MCF 10A (cell line): ENCODE measurements around the gene ARF1. TPM values are rescaled to one million over a fixed set of nuclear protein-coding genes. Genes with fewer than 3 reads are reported as not detected.

ENCODE experiments used
- BruUV-seq: library from RNA; stranded (reverse); fragments of 400-500 nt; replicated peaks from 2 replicates; lab custom pipeline; 2021; lab: Mats Ljungman, UMichigan
- CTCF ChIA-PET: fragments of 300-600 bp; sonication (Branson Sonifier 250); formaldehyde crosslinking; extraction: SDS; loops from one replicate; lab custom pipeline; 2021; ENCODE audit warnings: antibody characterized with exemption, inconsistent platforms; lab: Yijun Ruan, JAX
- POLR2A ChIA-PET: fragments of 300-600, 350-650 bp; sonication (Branson Sonifier 250); formaldehyde crosslinking; extraction: SDS; loops from one replicate; lab custom pipeline; 2020; ENCODE audit warnings: antibody characterized with exemption, inconsistent platforms; lab: Yijun Ruan, JAX
- DNase-seq: peaks from one replicate; pipeline ENCODE4 v3.0.0-alpha.2; 2018; ENCODE audit not compliant: unreplicated experiment
- H3K27ac Mint-ChIP-seq: one replicate; pipeline ENCODE4 v1.8.0; 2022; ENCODE audit warnings: mild to moderate bottlenecking, low read depth, mixed read lengths; ENCODE audit not compliant: unreplicated experiment
- H3K27me3 Mint-ChIP-seq: one replicate; pipeline ENCODE4 v1.8.0; 2022; ENCODE audit warnings: mixed read lengths; ENCODE audit not compliant: insufficient read depth, unreplicated experiment
- H3K36me3 Mint-ChIP-seq: one replicate; pipeline ENCODE4 v1.8.0; 2022; ENCODE audit warnings: mild to moderate bottlenecking, moderate library complexity, mixed read lengths; ENCODE audit not compliant: insufficient read depth, unreplicated experiment
- H3K4me1 Mint-ChIP-seq: one replicate; pipeline ENCODE4 v1.8.0; 2022; ENCODE audit warnings: mixed read lengths; ENCODE audit not compliant: insufficient read depth, unreplicated experiment
- H3K4me3 Mint-ChIP-seq: one replicate; pipeline ENCODE4 v1.8.0; 2022; ENCODE audit warnings: mild to moderate bottlenecking, moderate library complexity, mixed read lengths; ENCODE audit not compliant: unreplicated experiment
- H3K9me3 Mint-ChIP-seq: one replicate; pipeline ENCODE4 v1.8.0; 2022; ENCODE audit warnings: mixed read lengths; ENCODE audit not compliant: unreplicated experiment
- CTCF ChIP-seq: fragments of 200-600 bp; IDR thresholded peaks from one replicate; pipeline ENCODE4 v1.8.0; 2022; ENCODE audit warnings: antibody characterized with exemption, mild to moderate bottlenecking; ENCODE audit not compliant: unreplicated experiment
- intact Hi-C: fragments of 100-400 bp; cut with micrococcal nuclease; formaldehyde crosslinking; loops from 2 replicates; pipeline ENCODE4 v1.14.1; 2022
- total RNA-seq: library from RNA; stranded (reverse); gene quantifications from 2 replicates; pipeline ENCODE4 v1.2.3, GENCODE V29; 2022

ARF1 gene
- total RNA-seq, 1 experiment from 2014 or later: 870 TPM

DNA sequence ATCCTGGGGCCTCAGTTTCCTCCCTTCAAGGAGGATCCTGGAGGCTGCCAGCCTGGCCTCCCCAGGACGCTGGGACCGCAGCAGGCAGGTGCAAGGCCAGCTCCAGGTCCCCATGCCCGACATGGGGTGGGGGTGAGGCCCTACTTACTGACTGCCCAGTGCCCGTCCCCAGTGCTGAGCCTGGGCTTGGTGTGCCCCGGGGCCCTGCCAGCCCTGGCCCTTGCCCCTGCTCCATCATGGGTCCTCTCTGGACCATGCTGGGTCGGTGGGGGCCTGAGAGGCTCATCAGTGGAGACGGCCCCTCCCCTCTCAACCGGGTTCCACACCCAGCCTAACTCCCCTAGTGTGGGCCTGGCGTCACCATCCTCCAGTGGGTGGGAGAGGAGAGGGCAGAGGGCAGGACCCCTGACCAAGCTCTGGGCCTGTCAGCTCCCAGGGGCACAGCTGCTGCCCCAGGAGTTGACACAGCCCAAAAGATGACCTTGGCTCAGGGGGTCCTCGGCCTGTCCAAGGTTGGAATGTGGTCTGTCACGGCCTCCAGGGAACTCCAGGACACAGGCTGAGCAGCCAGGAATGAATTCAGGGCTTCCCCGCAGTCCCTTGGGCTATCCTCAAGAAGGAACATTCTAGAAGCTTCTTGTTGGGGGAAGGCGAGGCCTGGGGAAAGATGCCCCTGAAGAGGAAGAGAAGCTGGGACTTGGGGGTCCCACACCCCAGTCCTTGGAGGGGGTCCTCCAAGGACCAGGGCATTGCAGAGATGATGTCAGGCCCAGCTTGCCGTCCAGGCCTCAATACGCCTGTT lies 17.6 kb upstream of the ARF1 start:
- no peak for DNase-seq
- Mint-ChIP-seq H3K4me3 (no peak overlapping the region), H3K36me3 (no peaks in the 10 kb centered on the region), H3K9me3 (no peaks in the 10 kb centered on the region), H3K27ac (no peak overlapping the region), H3K4me1 (no peaks in the 10 kb centered on the region), H3K27me3 (peaks cover 32% of the 10 kb centered on the region)
- intact Hi-C loops: no loop called here
- TF ChIP-seq CTCF: no peak
- ChIA-PET CTCF (interaction anchor here (0.9 to 2.9 kb wide), 4 partner anchors 14 to 66 kb away, joined by 3 to 18 read pairs (median 3); no protein-coding TSS in a partner anchor), POLR2A (interaction anchor here (1.4 kb wide), 1 partner anchor 10 kb away, joined by 4 read pairs; no protein-coding TSS in a partner anchor)
- BruUV-seq: no TSS peak

GRCh38 chr1:228065543-228066347 lies 16.8 kb upstream of the ARF1 start:
- no peak for DNase-seq
- no peaks in the 10 kb centered on the region for H3K9me3 Mint-ChIP-seq
- H3K27ac Mint-ChIP-seq: no peak overlapping the region
- POLR2A ChIA-PET: interaction anchor here (0.7 to 1.6 kb wide), 3 partner anchors 11 to 19 kb away, joined by 3 to 4 read pairs (median 3); partner anchors contain the start of gene ARF1
- no peak for TF ChIP-seq CTCF
- no TSS peak for BruUV-seq
- H3K27me3 Mint-ChIP-seq: peaks cover 32% of the 10 kb centered on the region
- H3K4me1 Mint-ChIP-seq: no peaks in the 10 kb centered on the region
- H3K4me3 Mint-ChIP-seq: no peak overlapping the region
- CTCF ChIA-PET: interaction anchor here (0.7 to 2.9 kb wide), 5 partner anchors 13 to 334 kb away, joined by 3 to 18 read pairs (median 3); no protein-coding TSS in a partner anchor
- no peaks in the 10 kb centered on the region for H3K36me3 Mint-ChIP-seq
- intact Hi-C loops: no loop called here

- Mint-ChIP-seq H3K4me3 (no peak overlapping the region), H3K36me3 (no peaks in the 10 kb centered on the region), H3K9me3 (no peaks in the 10 kb centered on the region), H3K27me3 (peaks cover 32% of the 10 kb centered on the region), H3K27ac (no peak overlapping the region), H3K4me1 (no peaks in the 10 kb centered on the region)
- intact Hi-C loops: no loop called here
- no TSS peak for BruUV-seq
- no peak for TF ChIP-seq CTCF
- no peak for DNase-seq
- ChIA-PET CTCF (interaction anchor here (0.6 to 2.9 kb wide), 3 partner anchors 68 to 335 kb away, joined by 3 to 18 read pairs (median 5); no protein-coding TSS in a partner anchor), POLR2A (interaction anchor here (0.7 to 1.6 kb wide), 3 partner anchors 12 to 18 kb away, joined by 3 to 4 read pairs (median 3); partner anchors contain the start of gene ARF1)
Observed at GRCh38 chr1:228066416-228066815, 16.1 kb upstream of the ARF1 start.
